Measurements from ENCODE around the gene PGAM5.

The PGAM5 gene

GRCh38 chr12:132723015-132723763 lies 12.5 kb downstream of the PGAM5 start:
- DNase-seq, result no peak

- no peak for DNase-seq
These were observed 13.1 kb downstream of the PGAM5 start for GRCh38 chr12:132723764-132724140.

- DNase-seq, result no peak
These were observed 14.0 kb downstream of the PGAM5 start for GRCh38 chr12:132724506-132725241.

- DNase-seq, result no peak
These were observed 15.7 kb downstream of the PGAM5 start for GRCh38 chr12:132726386-132726785.

- DNase-seq, result no peak
These were observed 16.6 kb downstream of the PGAM5 start for GRCh38 chr12:132727091-132727794.

- DNase-seq, result no peak
These were observed 17.9 kb downstream of the PGAM5 start for GRCh38 chr12:132728502-132728901.

- DNase-seq, result no peak
These were observed 19.1 kb downstream of the PGAM5 start for GRCh38 chr12:132729541-132730320.

- DNase-seq, result no peak
These were observed 19.7 kb downstream of the PGAM5 start for GRCh38 chr12:132730353-132730752.

- no peak for DNase-seq
These were observed 20.9 kb downstream of the PGAM5 start for GRCh38 chr12:132731574-132731973.

GRCh38 chr12:132734206-132734605 lies 23.6 kb downstream of the PGAM5 start:
- no peak for DNase-seq

- no peak for DNase-seq
These were observed 24.9 kb downstream of the PGAM5 start for GRCh38 chr12:132735496-132735895.

- no peak for DNase-seq
These were observed 25.7 kb downstream of the PGAM5 start for GRCh38 chr12:132736378-132736777.

GRCh38 chr12:132736913-132737312 lies 26.3 kb downstream of the PGAM5 start:
- no peak for DNase-seq

GRCh38 chr12:132739600-132740312 lies 29.1 kb downstream of the PGAM5 start:
- no peak for DNase-seq

- DNase-seq, result no peak
These were observed 29.6 kb downstream of the PGAM5 start for GRCh38 chr12:132740313-132740646.

GRCh38 chr12:132740652-132741051 lies 30.0 kb downstream of the PGAM5 start:
- DNase-seq, result no peak

GRCh38 chr12:132741620-132742019 lies 31.0 kb downstream of the PGAM5 start:
- DNase-seq, result no peak

- DNase-seq, result no peak
These were observed 33.2 kb downstream of the PGAM5 start for GRCh38 chr12:132743831-132744230.

GRCh38 chr12:132746613-132747012 lies 36.0 kb downstream of the PGAM5 start:
- no peak for DNase-seq

GRCh38 chr12:132747395-132747794 lies 36.8 kb downstream of the PGAM5 start:
- DNase-seq, result no peak

- no peak for DNase-seq
These were observed 37.3 kb downstream of the PGAM5 start for GRCh38 chr12:132747896-132748295.

- DNase-seq, result no peak
These were observed 37.7 kb downstream of the PGAM5 start for GRCh38 chr12:132748319-132748718.

All from activated CD8-positive, alpha-beta memory T cell treated with anti-CD3 and anti-CD28 coated beads, Interleukin-2, amount 50 U/mL, for 4 hours (primary cell).